Astrocyte of the hippocampus (primary cell): ENCODE results near the gene TBATA.

Experiments used
- DNase-seq: peaks from one replicate; pipeline ENCODE4 v3.0.0; 2011; ENCODE audit warnings: low read depth, low spot score

Gene TBATA

GRCh38 chr10:70762441-70763175, 22.6 kb downstream of the TBATA start:
- DNase-seq: no peak

DNA sequence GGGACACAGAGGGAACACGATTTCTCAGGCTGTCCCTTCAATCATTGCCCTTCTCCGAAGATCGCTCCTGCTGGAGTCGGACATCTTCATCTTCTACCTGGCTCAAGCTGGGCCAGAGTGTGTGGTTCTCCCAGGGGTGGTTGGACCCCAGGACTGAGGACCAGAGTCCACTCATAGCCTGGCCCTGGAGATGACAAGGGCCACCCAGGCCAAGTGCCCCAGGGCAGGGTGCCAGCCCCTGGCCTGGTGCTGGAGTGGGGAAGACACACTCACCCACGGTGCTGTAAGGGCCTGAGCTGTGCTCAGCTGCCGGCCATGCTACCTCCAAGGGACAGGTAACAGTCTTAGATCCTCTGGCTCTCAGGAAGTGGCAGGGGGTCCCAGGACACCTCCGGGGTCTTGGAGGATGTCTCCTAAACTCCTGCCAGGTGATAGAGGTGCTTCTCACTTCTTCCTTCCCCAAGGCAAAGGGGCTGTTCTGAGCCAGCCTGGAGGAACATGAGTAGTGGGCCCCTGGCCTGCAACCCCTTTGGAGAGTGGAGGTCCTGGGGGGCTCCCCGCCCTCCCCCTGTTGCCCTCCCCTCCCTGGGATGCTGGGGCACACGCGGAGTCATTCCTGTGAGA, 23.3 kb downstream of the TBATA start:
- no peak for DNase-seq

GRCh38 chr10:70761031-70761601, 24.1 kb downstream of the TBATA start:
- DNase-seq: peak; percentile 21

DNA sequence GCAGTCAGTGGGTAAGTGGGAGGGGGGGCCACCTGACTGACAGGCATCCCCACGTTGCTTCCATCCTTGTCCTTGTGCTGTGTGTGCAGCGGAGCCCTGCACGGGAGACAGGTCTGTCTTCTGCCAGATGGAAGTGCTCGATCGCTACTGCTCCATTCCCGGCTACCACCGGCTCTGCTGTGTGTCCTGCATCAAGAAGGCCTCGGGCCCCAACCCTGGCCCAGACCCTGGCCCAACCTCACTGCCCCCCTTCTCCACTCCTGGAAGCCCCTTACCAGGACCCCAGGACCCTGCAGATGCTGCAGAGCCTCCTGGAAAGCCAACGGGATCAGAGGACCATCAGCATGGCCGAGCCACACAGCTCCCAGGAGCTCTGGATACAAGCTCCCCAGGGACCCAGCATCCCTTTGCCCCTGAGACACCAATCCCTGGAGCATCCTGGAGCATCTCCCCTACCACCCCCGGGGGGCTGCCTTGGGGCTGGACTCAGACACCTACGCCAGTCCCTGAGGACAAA, 24.8 kb downstream of the TBATA start:
- DNase-seq: no peak

GRCh38 chr10:70759781-70760180, 25.4 kb downstream of the TBATA start:
- DNase-seq: no peak

DNA sequence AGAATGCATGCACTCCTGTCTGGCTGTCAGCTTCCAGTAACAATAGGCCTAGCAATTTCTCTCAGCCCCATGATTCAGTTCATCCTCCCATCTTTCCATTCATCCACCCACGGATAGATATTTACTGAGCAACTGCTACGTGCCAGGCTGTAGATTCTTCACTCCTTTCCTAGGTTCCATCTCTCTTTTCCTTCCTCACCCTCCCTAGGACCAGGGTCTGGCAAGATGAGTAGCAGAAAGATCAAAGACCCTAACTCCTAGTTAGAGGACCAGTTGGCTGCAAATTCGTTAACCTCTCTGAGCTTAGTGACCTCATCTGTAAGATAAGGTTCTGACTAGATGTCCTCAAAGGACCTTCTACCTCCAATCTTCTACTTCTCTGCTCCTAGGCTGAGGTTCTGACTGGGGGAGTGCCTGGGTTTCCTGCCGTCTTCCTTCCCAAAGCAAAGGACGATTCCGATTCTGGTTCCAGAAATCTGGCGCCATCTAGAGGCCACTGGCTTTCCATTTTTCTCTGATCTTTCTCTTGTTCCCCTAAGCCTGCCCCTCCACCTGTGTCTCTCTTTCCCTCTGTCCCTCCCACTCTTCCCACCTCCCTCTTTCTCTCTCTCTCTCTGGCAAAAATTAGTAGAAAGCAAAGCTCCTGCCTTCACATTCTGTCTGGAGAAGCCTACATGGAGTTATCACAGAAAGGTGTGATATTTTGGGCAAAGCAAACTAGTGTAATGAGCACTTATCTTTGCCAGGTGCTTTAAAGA, 26.2 kb downstream of the TBATA start:
- DNase-seq: peak; percentile 84

- DNase-seq: no peak
These were observed 27.3 kb downstream of the TBATA start for GRCh38 chr10:70757856-70758255.

GRCh38 chr10:70756700-70757360, 28.3 kb downstream of the TBATA start:
- DNase-seq: peak; percentile 28

DNA sequence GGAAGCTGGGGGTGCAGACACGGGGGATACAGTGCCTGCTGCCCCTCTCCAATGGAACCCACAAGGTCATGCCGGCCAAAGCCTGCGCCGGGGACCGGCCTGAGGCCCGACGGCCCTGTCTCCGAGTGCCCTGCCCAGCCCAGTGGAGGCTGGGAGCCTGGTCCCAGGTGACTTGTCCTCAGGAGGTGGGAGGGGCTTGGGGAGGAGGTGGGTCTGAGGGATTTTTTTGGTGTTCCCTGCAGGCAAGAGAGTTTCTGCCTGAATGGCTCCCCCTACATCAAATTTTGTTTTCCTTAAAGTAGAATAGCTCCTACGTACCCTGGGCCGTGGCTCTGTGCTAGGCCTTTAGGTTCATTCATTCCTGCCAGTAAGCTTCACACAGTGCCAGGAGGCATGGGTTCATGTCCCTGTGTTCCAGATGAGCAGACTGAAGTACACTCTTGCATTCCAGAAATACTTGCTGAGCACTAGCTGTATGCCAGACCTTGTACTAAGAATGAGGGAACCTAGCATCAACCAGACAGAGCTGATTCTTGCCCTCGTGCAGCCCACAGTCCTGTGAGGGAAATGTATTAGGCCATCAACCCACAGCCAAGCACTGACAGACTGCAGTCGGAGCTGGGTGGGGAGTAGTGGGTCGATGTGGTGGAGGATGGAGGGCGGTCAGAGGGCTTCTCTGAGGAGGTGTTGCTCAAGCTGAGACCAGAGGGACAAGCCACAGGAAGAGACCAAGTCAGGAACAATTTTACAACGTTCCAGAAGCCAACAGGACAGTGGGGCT, 31.1 kb downstream of the TBATA start:
- peak; percentile 70 for DNase-seq

GRCh38 chr10:70753026-70753663, 32.0 kb downstream of the TBATA start:
- no peak for DNase-seq

- no peak for DNase-seq
These were observed 32.6 kb downstream of the TBATA start for GRCh38 chr10:70752571-70752970.

- no peak for DNase-seq
These were observed 33.2 kb downstream of the TBATA start for GRCh38 chr10:70751991-70752390.

DNA sequence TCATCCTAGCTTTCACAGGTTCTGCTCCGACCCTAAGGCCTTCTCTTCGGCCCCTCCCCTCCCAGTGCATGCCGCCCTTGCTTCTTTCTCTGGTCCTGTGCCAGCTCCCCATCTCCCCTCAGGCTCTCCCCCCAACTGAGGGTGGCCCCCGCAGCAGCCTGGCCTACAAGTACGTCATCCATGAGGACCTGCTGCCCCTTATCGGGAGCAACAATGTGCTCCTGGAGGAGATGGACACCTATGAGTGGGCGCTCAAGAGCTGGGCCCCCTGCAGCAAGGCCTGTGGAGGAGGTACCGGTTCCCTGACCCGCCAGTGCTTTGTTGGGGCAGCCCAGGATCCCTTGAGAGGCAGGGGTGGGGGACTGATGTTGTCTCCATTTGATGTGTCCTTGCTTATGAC, 33.8 kb downstream of the TBATA start:
- no peak for DNase-seq

- DNase-seq: no peak
These were observed 34.9 kb downstream of the TBATA start for GRCh38 chr10:70750156-70750703.

DNA sequence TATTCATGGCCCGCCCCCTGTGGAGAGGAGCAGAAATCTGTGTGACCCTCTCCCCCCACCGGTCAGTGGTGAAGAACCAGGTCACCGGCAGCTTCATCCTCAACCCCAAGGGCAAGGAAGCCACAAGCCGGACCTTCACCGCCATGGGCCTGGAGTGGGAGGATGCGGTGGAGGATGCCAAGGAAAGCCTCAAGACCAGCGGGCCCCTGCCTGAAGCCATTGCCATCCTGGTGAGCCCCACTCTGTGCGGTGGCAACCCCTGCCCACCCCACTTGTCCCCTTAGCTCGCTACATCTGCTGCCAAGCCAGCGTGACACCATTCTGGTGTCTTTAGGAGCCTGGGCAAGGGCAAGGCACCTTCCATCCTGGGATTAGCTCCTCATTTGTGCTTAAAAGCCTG, 35.4 kb downstream of the TBATA start:
- no peak for DNase-seq

GRCh38 chr10:70748801-70749573, 36.2 kb downstream of the TBATA start:
- DNase-seq: no peak

GRCh38 chr10:70748305-70748704, 36.9 kb downstream of the TBATA start:
- no peak for DNase-seq

DNA sequence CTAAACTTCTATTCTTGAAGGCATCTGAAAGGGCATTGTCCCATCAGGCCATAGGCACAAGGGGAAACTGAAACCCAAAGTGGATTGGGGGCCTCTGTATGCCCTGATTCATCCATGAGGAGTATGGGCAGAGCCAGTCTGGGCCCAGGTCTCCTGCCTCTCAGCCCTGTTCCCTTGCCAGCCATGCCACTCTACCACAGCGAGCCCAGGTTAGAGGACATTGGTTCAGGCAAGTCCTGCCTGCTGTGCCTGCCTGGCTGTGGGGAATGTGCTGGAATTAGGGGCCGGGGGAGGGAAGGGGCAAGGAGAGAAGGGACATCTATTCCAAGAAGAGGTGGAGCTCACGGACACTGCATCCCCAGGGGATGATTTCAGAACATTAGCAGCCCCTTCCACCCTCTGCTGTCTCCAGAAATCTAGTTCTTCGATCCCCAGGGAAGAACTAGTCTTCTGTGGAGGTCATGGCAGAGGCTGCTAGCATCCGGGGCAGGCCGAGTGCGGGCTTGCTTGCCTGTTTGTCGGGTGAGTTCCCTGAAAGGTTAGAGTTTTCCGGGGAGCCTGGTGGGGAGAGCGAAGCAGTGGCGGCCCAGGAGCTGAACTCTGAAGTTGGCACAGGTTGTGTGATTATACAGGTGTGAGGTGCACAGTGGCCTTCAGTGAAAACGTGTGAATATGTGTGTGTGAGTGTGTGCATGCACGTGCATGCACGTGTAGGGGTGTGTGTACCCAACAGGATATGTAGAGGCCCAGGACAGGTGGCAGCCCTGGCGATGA, 37.8 kb downstream of the TBATA start:
- no peak for DNase-seq
